ENCODE measurements around the gene ABCA3.

The ABCA3 gene

DNA sequence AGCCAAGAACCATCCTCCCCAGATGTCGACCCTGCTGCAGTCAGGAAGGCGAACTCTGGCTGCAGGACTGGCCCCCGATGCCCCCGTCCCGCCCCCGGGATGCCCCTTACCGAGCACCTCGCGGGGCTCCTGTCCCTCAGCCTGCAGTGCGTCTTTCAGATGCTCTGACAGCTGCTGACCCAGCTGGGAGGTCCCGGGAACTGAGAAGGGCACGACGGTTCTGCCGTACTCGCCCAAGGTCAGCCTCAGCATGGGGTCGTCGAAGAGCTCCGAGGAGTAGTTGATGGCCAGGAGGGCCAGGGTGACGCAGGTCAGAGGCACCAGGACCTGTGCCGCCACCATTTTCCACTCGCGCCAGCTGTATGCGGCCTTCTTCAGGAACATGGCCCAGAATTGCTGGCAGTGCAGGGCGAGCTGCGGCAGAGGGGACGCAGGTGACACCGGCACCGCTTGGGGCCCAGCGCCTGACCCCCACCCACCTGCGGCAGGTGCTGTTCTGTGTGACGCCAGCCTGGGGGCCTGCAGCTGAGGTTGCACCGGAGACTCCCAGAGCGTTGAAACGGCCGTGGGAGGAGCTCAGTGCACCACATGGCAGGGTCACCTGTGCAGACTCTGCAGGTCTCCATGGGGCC lies 52.5 kb downstream of the ABCA3 start:
- no peak for DNase-seq (ENCODE audit: extremely low read depth, low read depth)
- no peak for TF ChIP-seq CTCF (IDR thresholded peaks at IDR 0.05; ENCODE audit: low read depth, low read length, missing control alignments)

DNA sequence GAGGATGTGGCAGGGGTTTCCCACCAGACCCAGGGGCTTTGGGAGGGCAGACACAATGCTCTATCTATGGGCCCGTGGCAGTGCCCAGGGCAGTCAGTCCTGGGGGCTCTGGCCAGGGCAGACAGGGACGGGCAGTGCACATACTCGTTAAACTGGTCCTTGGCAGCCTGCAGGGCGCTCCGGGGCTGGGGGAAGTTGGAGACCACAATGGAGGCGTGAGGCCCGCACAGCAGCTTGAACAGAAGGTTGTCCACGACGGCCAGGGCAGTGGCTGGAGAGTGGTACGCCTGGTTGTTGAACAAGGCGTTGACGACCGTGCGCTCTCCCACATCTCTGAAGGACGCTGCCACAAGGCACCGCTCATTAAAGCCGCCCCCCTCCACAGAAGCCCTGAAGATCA lies 54.0 kb downstream of the ABCA3 start:
- no peak for TF ChIP-seq CTCF (IDR thresholded peaks at IDR 0.05; ENCODE audit: low read depth, low read length, missing control alignments)
- no peak for DNase-seq (ENCODE audit: extremely low read depth, low read depth)
- no peak overlapping the region for H3K4me3 ChIP-seq (replicated peaks; ENCODE audit: low read depth, low read length)

More for the DNA sequence above, 52.5 kb downstream of the ABCA3 start:
- no peak overlapping the region for H3K4me3 ChIP-seq (replicated peaks; ENCODE audit: low read depth, low read length)

DNA sequence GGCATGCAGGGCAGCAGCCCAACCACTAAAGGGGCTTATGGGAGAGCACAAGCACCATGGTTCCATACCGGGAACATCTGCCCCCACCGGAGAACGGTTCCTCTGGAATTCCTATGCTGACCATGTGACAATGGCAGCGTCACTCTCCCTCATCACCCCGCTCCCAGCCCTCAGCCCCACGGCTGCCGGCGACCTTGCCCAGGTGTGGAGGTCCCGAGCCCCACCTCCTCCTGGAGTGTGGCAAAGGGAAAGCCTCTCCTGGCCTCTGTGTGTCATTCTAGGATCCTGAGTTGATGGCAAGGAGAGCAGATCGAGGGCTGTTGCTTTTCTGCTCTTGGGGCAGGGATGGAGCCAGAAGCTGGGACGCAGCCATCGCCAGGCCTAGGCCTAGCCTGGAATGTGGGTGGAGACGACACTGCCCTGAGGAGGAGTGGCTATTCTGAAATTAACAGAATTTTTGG lies 54.8 kb downstream of the ABCA3 start:
- no peak for DNase-seq (ENCODE audit: extremely low read depth, low read depth)
- H3K4me3 ChIP-seq (replicated peaks; ENCODE audit: low read depth, low read length) = no peak overlapping the region
- TF ChIP-seq CTCF (IDR thresholded peaks at IDR 0.05; ENCODE audit: low read depth, low read length, missing control alignments) = no peak

DNA sequence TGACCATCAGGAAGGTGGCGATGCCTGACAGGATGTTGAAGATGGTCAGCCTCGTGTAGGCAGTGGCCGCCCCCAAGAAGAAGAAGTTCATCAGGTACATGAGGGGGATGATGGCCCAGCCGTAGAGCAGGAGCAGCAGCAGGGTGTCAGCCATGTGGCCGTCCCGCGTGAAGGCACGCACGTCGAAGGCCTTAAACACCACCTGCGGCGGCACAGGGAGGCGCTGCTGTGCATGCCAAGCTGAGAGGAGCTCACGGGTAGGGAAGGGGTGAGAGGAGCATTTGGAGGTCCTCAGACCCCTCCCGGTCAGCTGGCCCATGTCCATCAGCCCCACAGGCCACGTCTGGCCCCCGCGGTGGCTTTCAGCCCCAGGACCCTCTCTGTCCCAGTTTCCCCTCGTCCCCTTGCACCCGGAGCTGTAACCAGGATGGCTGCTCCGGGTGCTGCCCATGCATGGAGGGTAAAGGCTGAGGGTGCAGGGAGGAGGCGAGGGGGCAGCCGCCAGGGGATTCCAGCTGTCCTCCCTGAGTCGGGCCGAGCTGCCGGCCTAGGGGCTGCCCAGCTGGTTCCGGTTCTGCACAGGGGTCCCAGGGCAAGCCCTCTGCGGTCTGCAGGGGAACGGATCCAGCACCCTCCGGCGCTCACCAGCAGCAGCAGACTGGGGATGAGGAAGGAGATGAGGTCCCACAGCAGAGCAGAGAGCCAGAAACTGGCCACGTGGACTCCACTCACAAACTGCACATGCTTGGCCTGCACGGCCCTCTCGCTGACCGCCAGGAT lies 55.5 kb downstream of the ABCA3 start:
- no peak for TF ChIP-seq CTCF (IDR thresholded peaks at IDR 0.05; ENCODE audit: low read depth, low read length, missing control alignments)
- H3K4me3 ChIP-seq (replicated peaks; ENCODE audit: low read depth, low read length) = no peak overlapping the region
- no peak for DNase-seq (ENCODE audit: extremely low read depth, low read depth)

DNA sequence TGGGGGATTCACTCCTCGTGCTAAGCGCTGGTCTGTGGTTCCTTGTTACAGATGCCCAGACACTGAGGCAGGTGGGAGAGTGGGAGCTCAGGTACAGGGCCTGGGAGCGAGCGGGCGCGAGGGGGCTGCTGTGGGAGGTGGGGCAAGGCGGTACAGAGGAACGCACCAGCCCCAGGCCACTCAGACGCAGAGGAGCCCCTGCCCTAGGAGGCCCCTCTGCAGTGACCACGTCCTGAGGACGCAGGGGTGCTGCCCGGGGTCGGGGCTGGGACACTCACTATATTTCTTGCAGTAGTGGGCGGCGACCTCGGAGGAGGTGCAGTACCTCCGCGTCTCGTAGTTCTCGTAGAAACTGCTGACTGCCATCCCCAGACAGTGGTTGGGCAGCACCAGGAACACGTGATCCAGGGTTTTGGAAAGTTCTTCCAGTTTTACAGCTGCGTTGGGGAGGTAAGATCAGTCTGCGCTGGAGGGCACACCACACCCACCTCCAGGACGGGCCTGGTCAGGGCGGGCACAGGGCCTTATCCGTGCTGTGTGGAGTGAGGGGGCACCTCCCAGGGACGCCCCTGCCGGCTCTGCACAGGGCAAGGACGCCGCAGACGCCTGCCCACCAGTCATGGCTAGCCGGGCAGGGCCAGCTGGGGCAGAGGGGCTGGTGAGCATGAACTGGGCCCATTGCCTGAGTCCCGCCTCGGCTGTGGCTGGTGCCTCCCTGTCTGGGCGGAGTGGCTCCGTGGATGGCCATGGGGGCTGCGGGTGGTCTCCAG lies 56.3 kb downstream of the ABCA3 start:
- TF ChIP-seq CTCF (IDR thresholded peaks at IDR 0.05; ENCODE audit: low read depth, low read length, missing control alignments) = no peak
- DNase-seq (ENCODE audit: extremely low read depth, low read depth) = no peak
- H3K4me3 ChIP-seq (replicated peaks; ENCODE audit: low read depth, low read length) = no peak overlapping the region

DNA sequence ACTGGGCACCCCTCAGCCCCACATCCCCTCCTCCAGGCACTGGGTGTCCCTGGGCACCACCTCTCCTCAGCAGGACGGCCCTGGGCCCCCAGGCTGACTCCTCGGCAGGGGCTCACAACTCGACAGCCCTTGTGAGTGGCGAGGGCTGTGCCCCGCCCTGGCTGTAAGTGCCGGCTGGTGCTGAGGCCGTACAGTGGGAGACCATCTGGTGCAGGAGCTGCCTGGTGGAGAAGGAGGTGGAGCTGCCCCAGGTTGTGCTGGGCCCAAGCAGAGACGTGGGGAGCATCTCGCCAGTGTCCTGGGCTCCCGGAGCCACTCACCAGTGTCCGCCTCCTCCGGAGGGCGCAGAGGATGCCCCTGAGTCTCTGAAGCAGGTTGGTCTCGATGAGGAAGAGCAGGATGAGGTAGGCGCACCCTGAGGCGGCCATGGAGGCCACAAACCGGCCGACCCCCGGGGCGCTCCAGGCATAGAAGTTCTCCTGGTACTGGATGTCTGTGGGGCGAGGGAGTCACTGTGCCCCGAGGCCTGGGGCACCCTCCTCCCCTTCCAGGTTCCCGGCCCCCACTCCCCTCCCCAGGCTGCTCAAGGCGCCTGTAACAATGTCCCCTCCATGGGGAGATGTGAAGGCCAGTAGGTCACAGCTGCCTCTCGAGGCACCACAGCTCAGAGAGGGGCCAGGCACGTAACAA lies 57.5 kb downstream of the ABCA3 start:
- DNase-seq (ENCODE audit: extremely low read depth, low read depth) = no peak
- no peak for TF ChIP-seq CTCF (IDR thresholded peaks at IDR 0.05; ENCODE audit: low read depth, low read length, missing control alignments)
- no peak overlapping the region for H3K4me3 ChIP-seq (replicated peaks; ENCODE audit: low read depth, low read length)

All from HFF-Myc (cell line).